ENCODE results near the gene FAM3A. TPM values are rescaled to one million over a fixed set of nuclear protein-coding genes. Genes with fewer than 3 reads are reported as not detected.

The FAM3A gene
- total and polyA plus RNA-seq, 2 experiments from 2014 or later: 12.0 to 16.5 TPM

- peaks cover 41% of the 10 kb centered on the region for H3K27me3 ChIP-seq (ENCODE audit: insufficient read depth)
- no peak overlapping the region for H3K27ac ChIP-seq (ENCODE audit: low read depth)
- peak; percentile 81 for DNase-seq (ENCODE audit: low spot score)
- no peaks in the 10 kb centered on the region for H3F3A ChIP-seq (replicated peaks; ENCODE audit: low read depth)
- peak overlapping the region; percentile 47 for H3K4me3 ChIP-seq
- H3K9me3 Mint-ChIP-seq: 0 out of 3 replicates have a peak, but pooled peaks cover 3% of the 10 kb centered on the region
- H2AFZ ChIP-seq: no peak overlapping the region; the same call in 1 of the 2 replicates
- peaks cover 3% of the 10 kb centered on the region for H3K4me1 Mint-ChIP-seq
- peaks cover 5% of the 10 kb centered on the region; the same call in 1 of the 3 replicates for H3K36me3 Mint-ChIP-seq (ENCODE audit: low read depth)
- no peaks in the 10 kb centered on the region for H3K79me2 ChIP-seq (replicated peaks; ENCODE audit: insufficient read depth)
- H3K9me2 ChIP-seq (ENCODE audit: insufficient read depth): no peaks in the 10 kb centered on the region
- no peaks in the 10 kb centered on the region for H4K20me1 ChIP-seq (replicated peaks; ENCODE audit: insufficient read depth)
- H3K4me2 ChIP-seq: peak overlapping the region; percentile 74
- no peak overlapping the region; the same call in 1 of the 2 replicates for H3K27ac Mint-ChIP-seq
- H3K36me3 ChIP-seq (ENCODE audit: insufficient read depth): no peaks in the 10 kb centered on the region
- peak overlapping the region; percentile 61; the same call in 2 of the 3 replicates for H3K4me3 Mint-ChIP-seq
- no peaks in the 10 kb centered on the region for H3K4me1 ChIP-seq (ENCODE audit: insufficient read depth)
- H3K27me3 Mint-ChIP-seq (ENCODE audit: insufficient read depth, low read depth, poor library complexity): peaks cover 33% of the 10 kb centered on the region
- TF ChIP-seq POLR2AphosphoS5 (IDR thresholded peaks at IDR 0.05; ENCODE audit: low read depth) (no peak), ZNF114 (CRISPR knock-in tag; IDR thresholded peaks at IDR 0.05) (no peak), CTCF (conservative IDR thresholded peaks at IDR 0.05; ENCODE audit: low read depth in 2 of 2) (peak; percentile 44 to 57), NANOG (IDR thresholded peaks at IDR 0.05; ENCODE audit: borderline replicate concordance) (no peak)
- TF ChIP-seq, protein P1, sequence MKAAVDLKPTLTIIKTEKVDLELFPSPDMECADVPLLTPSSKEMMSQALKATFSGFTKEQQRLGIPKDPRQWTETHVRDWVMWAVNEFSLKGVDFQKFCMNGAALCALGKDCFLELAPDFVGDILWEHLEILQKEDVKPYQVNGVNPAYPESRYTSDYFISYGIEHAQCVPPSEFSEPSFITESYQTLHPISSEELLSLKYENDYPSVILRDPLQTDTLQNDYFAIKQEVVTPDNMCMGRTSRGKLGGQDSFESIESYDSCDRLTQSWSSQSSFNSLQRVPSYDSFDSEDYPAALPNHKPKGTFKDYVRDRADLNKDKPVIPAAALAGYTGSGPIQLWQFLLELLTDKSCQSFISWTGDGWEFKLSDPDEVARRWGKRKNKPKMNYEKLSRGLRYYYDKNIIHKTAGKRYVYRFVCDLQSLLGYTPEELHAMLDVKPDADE (IDR thresholded peaks at IDR 0.05): no peak
- TF ChIP-seq, protein P2, sequence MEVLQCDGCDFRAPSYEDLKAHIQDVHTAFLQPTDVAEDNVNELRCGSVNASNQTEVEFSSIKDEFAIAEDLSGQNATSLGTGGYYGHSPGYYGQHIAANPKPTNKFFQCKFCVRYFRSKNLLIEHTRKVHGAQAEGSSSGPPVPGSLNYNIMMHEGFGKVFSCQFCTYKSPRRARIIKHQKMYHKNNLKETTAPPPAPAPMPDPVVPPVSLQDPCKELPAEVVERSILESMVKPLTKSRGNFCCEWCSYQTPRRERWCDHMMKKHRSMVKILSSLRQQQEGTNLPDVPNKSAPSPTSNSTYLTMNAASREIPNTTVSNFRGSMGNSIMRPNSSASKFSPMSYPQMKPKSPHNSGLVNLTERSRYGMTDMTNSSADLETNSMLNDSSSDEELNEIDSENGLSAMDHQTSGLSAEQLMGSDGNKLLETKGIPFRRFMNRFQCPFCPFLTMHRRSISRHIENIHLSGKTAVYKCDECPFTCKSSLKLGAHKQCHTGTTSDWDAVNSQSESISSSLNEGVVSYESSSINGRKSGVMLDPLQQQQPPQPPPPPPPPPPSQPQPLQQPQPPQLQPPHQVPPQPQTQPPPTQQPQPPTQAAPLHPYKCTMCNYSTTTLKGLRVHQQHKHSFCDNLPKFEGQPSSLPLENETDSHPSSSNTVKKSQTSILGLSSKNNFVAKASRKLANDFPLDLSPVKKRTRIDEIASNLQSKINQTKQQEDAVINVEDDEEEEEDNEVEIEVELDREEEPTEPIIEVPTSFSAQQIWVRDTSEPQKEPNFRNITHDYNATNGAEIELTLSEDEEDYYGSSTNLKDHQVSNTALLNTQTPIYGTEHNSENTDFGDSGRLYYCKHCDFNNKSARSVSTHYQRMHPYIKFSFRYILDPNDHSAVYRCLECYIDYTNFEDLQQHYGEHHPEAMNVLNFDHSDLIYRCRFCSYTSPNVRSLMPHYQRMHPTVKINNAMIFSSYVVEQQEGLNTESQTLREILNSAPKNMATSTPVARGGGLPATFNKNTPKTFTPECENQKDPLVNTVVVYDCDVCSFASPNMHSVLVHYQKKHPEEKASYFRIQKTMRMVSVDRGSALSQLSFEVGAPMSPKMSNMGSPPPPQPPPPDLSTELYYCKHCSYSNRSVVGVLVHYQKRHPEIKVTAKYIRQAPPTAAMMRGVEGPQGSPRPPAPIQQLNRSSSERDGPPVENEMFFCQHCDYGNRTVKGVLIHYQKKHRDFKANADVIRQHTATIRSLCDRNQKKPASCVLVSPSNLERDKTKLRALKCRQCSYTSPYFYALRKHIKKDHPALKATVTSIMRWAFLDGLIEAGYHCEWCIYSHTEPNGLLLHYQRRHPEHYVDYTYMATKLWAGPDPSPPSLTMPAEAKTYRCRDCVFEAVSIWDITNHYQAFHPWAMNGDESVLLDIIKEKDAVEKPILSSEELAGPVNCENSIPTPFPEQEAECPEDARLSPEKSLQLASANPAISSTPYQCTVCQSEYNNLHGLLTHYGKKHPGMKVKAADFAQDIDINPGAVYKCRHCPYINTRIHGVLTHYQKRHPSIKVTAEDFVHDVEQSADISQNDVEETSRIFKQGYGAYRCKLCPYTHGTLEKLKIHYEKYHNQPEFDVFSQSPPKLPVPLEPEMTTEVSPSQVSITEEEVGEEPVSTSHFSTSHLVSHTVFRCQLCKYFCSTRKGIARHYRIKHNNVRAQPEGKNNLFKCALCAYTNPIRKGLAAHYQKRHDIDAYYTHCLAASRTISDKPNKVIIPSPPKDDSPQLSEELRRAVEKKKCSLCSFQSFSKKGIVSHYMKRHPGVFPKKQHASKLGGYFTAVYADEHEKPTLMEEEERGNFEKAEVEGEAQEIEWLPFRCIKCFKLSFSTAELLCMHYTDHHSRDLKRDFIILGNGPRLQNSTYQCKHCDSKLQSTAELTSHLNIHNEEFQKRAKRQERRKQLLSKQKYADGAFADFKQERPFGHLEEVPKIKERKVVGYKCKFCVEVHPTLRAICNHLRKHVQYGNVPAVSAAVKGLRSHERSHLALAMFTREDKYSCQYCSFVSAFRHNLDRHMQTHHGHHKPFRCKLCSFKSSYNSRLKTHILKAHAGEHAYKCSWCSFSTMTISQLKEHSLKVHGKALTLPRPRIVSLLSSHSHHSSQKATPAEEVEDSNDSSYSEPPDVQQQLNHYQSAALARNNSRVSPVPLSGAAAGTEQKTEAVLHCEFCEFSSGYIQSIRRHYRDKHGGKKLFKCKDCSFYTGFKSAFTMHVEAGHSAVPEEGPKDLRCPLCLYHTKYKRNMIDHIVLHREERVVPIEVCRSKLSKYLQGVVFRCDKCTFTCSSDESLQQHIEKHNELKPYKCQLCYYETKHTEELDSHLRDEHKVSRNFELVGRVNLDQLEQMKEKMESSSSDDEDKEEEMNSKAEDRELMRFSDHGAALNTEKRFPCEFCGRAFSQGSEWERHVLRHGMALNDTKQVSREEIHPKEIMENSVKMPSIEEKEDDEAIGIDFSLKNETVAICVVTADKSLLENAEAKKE (CRISPR knock-in tag; IDR thresholded peaks at IDR 0.05): no peak
- peak; percentile 93 for ATAC-seq
Measured at GRCh38 chrX:154526901-154527675, 11.1 kb upstream of the FAM3A start.

Measured in GM23338 (cell line).